GM12878 (cell line): ENCODE measurements around the gene RALGPS1. TPM values are rescaled to one million over a fixed set of nuclear protein-coding genes. Genes with fewer than 3 reads are reported as not detected.
A peak's percentile ranks its signal among the peaks of the same experiment; 100 is the strongest.

ENCODE experiments used
- BACH1 ChIP-seq: fragments of 450-650 bp; IDR thresholded peaks from 2 replicates; pipeline ENCODE4 v1.6.1; 2017; ENCODE audit warnings: mild to moderate bottlenecking, borderline replicate concordance
- BRCA1 ChIP-seq: IDR thresholded peaks from 2 replicates; pipeline ENCODE4 v1.6.1; 2011; ENCODE audit warnings: low read depth, low read length, improper control_type of control experiment
- CBFB ChIP-seq: IDR thresholded peaks from 2 replicates; pipeline ENCODE4 v1.6.1; 2016; ENCODE audit warnings: antibody characterized with exemption, low read depth
- CEBPB ChIP-seq, 2 experiments: fragments of 150-350 bp in 1 of 2; IDR thresholded peaks; 2 replicates each; pipeline ENCODE4 v1.6.1; 2012 to 2014; ENCODE audit warnings: low read depth in 2 of 2, low read length in 2 of 2, borderline replicate concordance in 1 of 2, inconsistent platforms in 1 of 2
- FOS ChIP-seq: IDR thresholded peaks from 3 replicates; pipeline ENCODE4 v1.6.1; 2011; ENCODE audit warnings: borderline replicate concordance; ENCODE audit not compliant: insufficient read length; ENCODE audit errors: extremely low read depth
- FOXM1 ChIP-seq: IDR thresholded peaks from 2 replicates; pipeline ENCODE4 v1.6.1; 2012; ENCODE audit warnings: low read depth, mild to moderate bottlenecking, inconsistent platforms, low read length, moderate library complexity
- HDAC2 ChIP-seq: fragments of 200-600 bp; sonication (generic); IDR thresholded peaks from 2 replicates; pipeline ENCODE4 v1.6.1; 2017
- IKZF1 ChIP-seq: fragments of 450-650 bp; conservative IDR thresholded peaks from 2 replicates; pipeline ENCODE4 v1.6.1; 2017; ENCODE audit warnings: antibody characterized with exemption, mild to moderate bottlenecking
- MEF2A ChIP-seq: IDR thresholded peaks from 2 replicates; pipeline ENCODE4 v1.6.1; 2011; ENCODE audit warnings: low read depth, mild to moderate bottlenecking, low read length, moderate library complexity; ENCODE audit not compliant: insufficient read depth
- MTA3 ChIP-seq: IDR thresholded peaks from 2 replicates; pipeline ENCODE4 v1.6.1; 2012; ENCODE audit warnings: low read length, inconsistent platforms, borderline replicate concordance
- MXI1 ChIP-seq: fragments of 150-350 bp; IDR thresholded peaks from 2 replicates; pipeline ENCODE4 v1.6.1; 2011; ENCODE audit warnings: low read depth, mild to moderate bottlenecking, inconsistent platforms, low read length, improper control_type of control experiment
- NFXL1 ChIP-seq: fragments of 450-650 bp; IDR thresholded peaks from 2 replicates; pipeline ENCODE4 v1.6.1; 2017; ENCODE audit warnings: antibody characterized with exemption, mild to moderate bottlenecking, borderline replicate concordance
- POLR2A ChIP-seq: IDR thresholded peaks from 2 replicates; pipeline ENCODE4 v1.6.1; 2011; ENCODE audit warnings: low read depth, mild to moderate bottlenecking, low read length
- POLR2AphosphoS5 ChIP-seq: IDR thresholded peaks from 2 replicates; pipeline ENCODE4 v1.6.1; 2011; ENCODE audit warnings: mild to moderate bottlenecking, low read length, inconsistent platforms
- POU2F2 ChIP-seq: IDR thresholded peaks from 3 replicates; pipeline ENCODE4 v1.6.1; 2011; ENCODE audit warnings: low read depth, mild to moderate bottlenecking, low read length, borderline replicate concordance
- RB1 ChIP-seq: fragments of 450-650 bp; formaldehyde crosslinking; IDR thresholded peaks from 2 replicates; pipeline ENCODE4 v1.6.1; 2017; ENCODE audit warnings: mild to moderate bottlenecking, borderline replicate concordance
- RCOR1 ChIP-seq: conservative IDR thresholded peaks from 2 replicates; pipeline ENCODE4 v1.6.1; 2012; ENCODE audit warnings: low read depth, low read length, improper control_type of control experiment
- SMAD1 ChIP-seq: fragments of 450-650 bp; IDR thresholded peaks from 2 replicates; pipeline ENCODE4 v1.6.1; 2018; ENCODE audit warnings: mild to moderate bottlenecking, low read depth; ENCODE audit not compliant: partially characterized antibody
- SP1 ChIP-seq: IDR thresholded peaks from one replicate; pipeline ENCODE4 v1.6.1; 2011; ENCODE audit warnings: low read depth, low read length
- SRF ChIP-seq, 2 experiments: IDR thresholded peaks; 2 replicates each; pipeline ENCODE4 v1.6.1; 2011; ENCODE audit warnings: low read depth in 2 of 2, low read length in 2 of 2, mild to moderate bottlenecking in 1 of 2, moderate library complexity in 1 of 2
- STAT1 ChIP-seq: fragments of 450-650 bp; conservative IDR thresholded peaks from 2 replicates; pipeline ENCODE4 v1.6.1; 2014; ENCODE audit warnings: antibody characterized with exemption, mild to moderate bottlenecking
- TARDBP ChIP-seq: IDR thresholded peaks from 2 replicates; pipeline ENCODE4 v1.6.1; 2016; ENCODE audit warnings: borderline replicate concordance
- TCF7 ChIP-seq: IDR thresholded peaks from 2 replicates; pipeline ENCODE4 v1.6.1; 2014; ENCODE audit warnings: antibody characterized with exemption, borderline replicate concordance
- ZBED1 ChIP-seq: IDR thresholded peaks from 2 replicates; pipeline ENCODE4 v1.6.1; 2016; ENCODE audit warnings: borderline replicate concordance
- ZNF217 ChIP-seq: fragments of 450-650 bp; IDR thresholded peaks from 2 replicates; pipeline ENCODE4 v1.6.1; 2017; ENCODE audit warnings: antibody characterized with exemption, mild to moderate bottlenecking
- ZSCAN29 ChIP-seq: fragments of 450-650 bp; IDR thresholded peaks from 2 replicates; pipeline ENCODE4 v1.6.1; 2017; ENCODE audit warnings: mild to moderate bottlenecking, moderate library complexity
- polyA plus RNA-seq, 11 experiments: library from polyadenylated mRNA; depleted of rRNA in 4 of 11; unstranded in 6 of 11; stranded (reverse) in 5 of 11; fragments of >200 nt; fragmentation: Nextera tagmentation in 4 of 11; fragmentation: Illumina TruSeq in 1 of 11; extraction: Ambion mirVana in 4 of 11; extraction: Trizol in 1 of 11; gene quantifications; 1 replicate in 1 of 11; 2 replicates in 10 of 11; pipeline versions ENCODE4 v1.2.1 to v1.2.3, GENCODE V29; 2011 to 2016; ENCODE audit warnings: inconsistent platforms in 2 of 11, missing spikeins in 2 of 11, low read depth in 1 of 11
- total RNA-seq, 4 experiments: library from RNA; depleted of rRNA in 3 of 4; stranded (reverse); fragments of >200 nt in 3 of 4; fragmentation: Illumina TruSeq in 1 of 4; extraction: Trizol in 1 of 4; gene quantifications; 2 replicates each; pipeline versions ENCODE4 v1.2.1 to v1.2.3, GENCODE V29; 2013 to 2021
- TF ChIP-seq, protein P1 (sequence below): fragments of 450-650 bp; IDR thresholded peaks from 2 replicates; pipeline ENCODE4 v1.6.1; 2017; ENCODE audit warnings: borderline replicate concordance
- TF ChIP-seq, protein P2 (sequence below): fragments of 450-650 bp; IDR thresholded peaks from 2 replicates; pipeline ENCODE4 v1.6.1; 2017; ENCODE audit warnings: mild to moderate bottlenecking, moderate library complexity
- TF ChIP-seq, protein P3 (sequence below): IDR thresholded peaks from 2 replicates; pipeline ENCODE4 v1.6.1; 2012; ENCODE audit warnings: low read depth, low read length, improper control_type of control experiment

RALGPS1 gene
- total and polyA plus RNA-seq, 10 of the 15 experiments (the other 5 are each of a cell fraction or from before 2014, with no cell fraction given): 0.13 to 5.6 (median 2.7) TPM

DNA sequence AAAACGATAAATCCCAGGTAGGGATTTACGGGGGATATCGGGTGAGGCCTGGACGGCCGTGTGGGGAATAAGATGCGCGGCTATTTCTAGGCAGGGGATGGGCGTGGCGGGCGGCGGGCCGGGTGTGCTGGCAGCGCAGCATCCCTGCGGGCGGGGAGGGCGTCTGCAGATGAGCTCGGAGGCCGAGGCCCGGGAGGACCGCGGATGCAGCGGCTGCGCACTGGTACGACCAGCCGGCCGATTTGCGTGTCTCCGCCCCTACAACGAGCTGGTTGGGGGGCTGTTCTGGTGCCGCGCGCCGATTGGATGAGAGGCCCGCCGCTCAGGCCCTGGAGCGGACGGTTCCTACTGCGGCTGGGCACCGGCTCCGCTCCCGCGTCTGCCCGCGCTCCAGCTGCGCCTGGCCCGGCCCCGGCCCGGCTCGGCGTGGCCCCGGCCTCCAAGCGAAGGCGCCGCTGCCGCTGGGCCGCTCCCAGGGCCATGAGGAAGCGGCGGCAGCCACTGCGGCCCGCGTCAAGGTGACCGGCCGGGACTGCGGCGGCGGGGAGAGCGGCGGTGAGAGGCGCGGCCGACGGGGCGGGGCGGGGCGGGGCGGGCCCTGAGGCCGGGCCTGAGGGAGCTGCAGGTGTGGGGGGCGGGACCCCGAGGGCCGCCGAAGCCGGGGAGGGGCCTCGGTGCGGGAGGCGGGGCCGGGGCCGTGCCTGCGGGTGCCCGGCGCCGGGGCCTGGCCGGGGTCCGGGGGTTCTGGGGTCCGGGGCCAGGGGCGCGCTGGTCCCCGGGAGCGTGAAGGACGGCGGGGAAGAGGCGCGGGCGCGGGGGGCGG is at the start of gene RALGPS1 (continued):
- TF ChIP-seq, protein P1, sequence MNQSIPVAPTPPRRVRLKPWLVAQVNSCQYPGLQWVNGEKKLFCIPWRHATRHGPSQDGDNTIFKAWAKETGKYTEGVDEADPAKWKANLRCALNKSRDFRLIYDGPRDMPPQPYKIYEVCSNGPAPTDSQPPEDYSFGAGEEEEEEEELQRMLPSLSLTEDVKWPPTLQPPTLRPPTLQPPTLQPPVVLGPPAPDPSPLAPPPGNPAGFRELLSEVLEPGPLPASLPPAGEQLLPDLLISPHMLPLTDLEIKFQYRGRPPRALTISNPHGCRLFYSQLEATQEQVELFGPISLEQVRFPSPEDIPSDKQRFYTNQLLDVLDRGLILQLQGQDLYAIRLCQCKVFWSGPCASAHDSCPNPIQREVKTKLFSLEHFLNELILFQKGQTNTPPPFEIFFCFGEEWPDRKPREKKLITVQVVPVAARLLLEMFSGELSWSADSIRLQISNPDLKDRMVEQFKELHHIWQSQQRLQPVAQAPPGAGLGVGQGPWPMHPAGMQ: no peak
- TF ChIP-seq MEF2A (no peak), NFXL1 (peak; percentile 90), CBFB (no peak), STAT1 (no peak), SMAD1 (no peak), RCOR1 (0 out of 2 replicates have a peak, but pooled peaks have one; percentile 43), RB1 (peak; percentile 81; the same call in 1 of the 2 replicates), SRF (IDR thresholded peaks at IDR 0.05; ENCODE audit: low read depth in 2 of 2, low read length in 2 of 2) (no peak), TCF7 (no peak), BACH1 (peak; percentile 52; the same call in 1 of the 2 replicates), TARDBP (no peak), ZNF217 (no peak; the same call in 1 of the 2 replicates), POLR2A (no peak), MTA3 (no peak), ZBED1 (no peak), MXI1 (no peak), FOXM1 (no peak), POLR2AphosphoS5 (no peak), BRCA1 (no peak), POU2F2 (peak; percentile 95; the same call in 2 of the 3 replicates), IKZF1 (peak; percentile 77), FOS (peak; percentile 61), HDAC2 (no peak), ZSCAN29 (peak; percentile 49; the same call in 1 of the 2 replicates), SP1 (peak; percentile 98), CEBPB (IDR thresholded peaks at IDR 0.05; ENCODE audit: borderline replicate concordance in 1 of 2, low read depth in 2 of 2, low read length in 2 of 2) (no peak)
- TF ChIP-seq, protein P2, sequence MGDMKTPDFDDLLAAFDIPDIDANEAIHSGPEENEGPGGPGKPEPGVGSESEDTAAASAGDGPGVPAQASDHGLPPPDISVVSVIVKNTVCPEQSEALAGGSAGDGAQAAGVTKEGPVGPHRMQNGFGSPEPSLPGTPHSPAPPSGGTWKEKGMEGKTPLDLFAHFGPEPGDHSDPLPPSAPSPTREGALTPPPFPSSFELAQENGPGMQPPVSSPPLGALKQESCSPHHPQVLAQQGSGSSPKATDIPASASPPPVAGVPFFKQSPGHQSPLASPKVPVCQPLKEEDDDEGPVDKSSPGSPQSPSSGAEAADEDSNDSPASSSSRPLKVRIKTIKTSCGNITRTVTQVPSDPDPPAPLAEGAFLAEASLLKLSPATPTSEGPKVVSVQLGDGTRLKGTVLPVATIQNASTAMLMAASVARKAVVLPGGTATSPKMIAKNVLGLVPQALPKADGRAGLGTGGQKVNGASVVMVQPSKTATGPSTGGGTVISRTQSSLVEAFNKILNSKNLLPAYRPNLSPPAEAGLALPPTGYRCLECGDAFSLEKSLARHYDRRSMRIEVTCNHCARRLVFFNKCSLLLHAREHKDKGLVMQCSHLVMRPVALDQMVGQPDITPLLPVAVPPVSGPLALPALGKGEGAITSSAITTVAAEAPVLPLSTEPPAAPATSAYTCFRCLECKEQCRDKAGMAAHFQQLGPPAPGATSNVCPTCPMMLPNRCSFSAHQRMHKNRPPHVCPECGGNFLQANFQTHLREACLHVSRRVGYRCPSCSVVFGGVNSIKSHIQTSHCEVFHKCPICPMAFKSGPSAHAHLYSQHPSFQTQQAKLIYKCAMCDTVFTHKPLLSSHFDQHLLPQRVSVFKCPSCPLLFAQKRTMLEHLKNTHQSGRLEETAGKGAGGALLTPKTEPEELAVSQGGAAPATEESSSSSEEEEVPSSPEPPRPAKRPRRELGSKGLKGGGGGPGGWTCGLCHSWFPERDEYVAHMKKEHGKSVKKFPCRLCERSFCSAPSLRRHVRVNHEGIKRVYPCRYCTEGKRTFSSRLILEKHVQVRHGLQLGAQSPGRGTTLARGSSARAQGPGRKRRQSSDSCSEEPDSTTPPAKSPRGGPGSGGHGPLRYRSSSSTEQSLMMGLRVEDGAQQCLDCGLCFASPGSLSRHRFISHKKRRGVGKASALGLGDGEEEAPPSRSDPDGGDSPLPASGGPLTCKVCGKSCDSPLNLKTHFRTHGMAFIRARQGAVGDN: no peak
- TF ChIP-seq, protein P3, sequence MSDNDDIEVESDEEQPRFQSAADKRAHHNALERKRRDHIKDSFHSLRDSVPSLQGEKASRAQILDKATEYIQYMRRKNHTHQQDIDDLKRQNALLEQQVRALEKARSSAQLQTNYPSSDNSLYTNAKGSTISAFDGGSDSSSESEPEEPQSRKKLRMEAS: no peak
